GM12801 (cell line): Measurements from ENCODE around the gene C11orf97.

Source experiments
- CTCF ChIP-seq: IDR thresholded peaks from one replicate; pipeline ENCODE4 v1.5.1; 2011; ENCODE audit warnings: control low read depth; ENCODE audit not compliant: insufficient read length; ENCODE audit errors: extremely low read depth

The C11orf97 gene

GRCh38 chr11:94511932-94512781 is at the start of gene C11orf97:
Gene C11orf97 (plus strand): TSS chr11:94512461. CDS start chr11:94512529, 68 bp downstream.
- no peak for TF ChIP-seq CTCF

- no peak for TF ChIP-seq CTCF
These were observed 42.8 kb upstream of the C11orf97 start for GRCh38 chr11:94469416-94469815.

- TF ChIP-seq CTCF: no peak
These were observed 39.1 kb upstream of the C11orf97 start for GRCh38 chr11:94472916-94473799.

- no peak for TF ChIP-seq CTCF
These were observed 34.6 kb upstream of the C11orf97 start for GRCh38 chr11:94477624-94478023.

GRCh38 chr11:94481342-94481741 is 30.9 kb upstream of the C11orf97 start:
- TF ChIP-seq CTCF: no peak

- TF ChIP-seq CTCF: no peak
These were observed 26.2 kb upstream of the C11orf97 start for GRCh38 chr11:94486068-94486467.
